Right ventricle myocardium superior (tissue), 1 donor: ENCODE measurements around the gene PGLYRP3. TPM values are rescaled to one million over a fixed set of nuclear protein-coding genes. Genes with fewer than 3 reads are reported as not detected.
"Not testable (repeated sequence)": the region's sequence is repeated elsewhere in the genome, so short reads cannot be mapped to it uniquely, and the experiment has no call there.

Source experiments
- ATAC-seq: fragments of 200-7000 bp; cut with Tn5 transposase; one replicate; pipeline ENCODE4 v1.9.1; 2020; ENCODE audit warnings: mild to moderate bottlenecking; ENCODE audit not compliant: poor library complexity
- DNase-seq: peaks from one replicate; pipeline ENCODE4 v3.0.0-alpha.2; 2020
- intact Hi-C: fragments of 100-400 bp; cut with DNase I; formaldehyde crosslinking; loops from one replicate; pipeline ENCODE4 v1.11.2; 2022
- total RNA-seq: library from RNA; stranded (reverse); fragmentation: NEBNext Ultra II Directional; extraction: Animal tissue kit (Norgen Biotek cat#: 25700); gene quantifications from one replicate; pipeline ENCODE4 v1.2.1, GENCODE V29; 2021
- donor health status: DM: no; HTN: yes; CAD: no; lungs with severe emphysema.

Gene PGLYRP3
- total RNA-seq, 1 donor from 2014 or later, result not detected

DNA sequence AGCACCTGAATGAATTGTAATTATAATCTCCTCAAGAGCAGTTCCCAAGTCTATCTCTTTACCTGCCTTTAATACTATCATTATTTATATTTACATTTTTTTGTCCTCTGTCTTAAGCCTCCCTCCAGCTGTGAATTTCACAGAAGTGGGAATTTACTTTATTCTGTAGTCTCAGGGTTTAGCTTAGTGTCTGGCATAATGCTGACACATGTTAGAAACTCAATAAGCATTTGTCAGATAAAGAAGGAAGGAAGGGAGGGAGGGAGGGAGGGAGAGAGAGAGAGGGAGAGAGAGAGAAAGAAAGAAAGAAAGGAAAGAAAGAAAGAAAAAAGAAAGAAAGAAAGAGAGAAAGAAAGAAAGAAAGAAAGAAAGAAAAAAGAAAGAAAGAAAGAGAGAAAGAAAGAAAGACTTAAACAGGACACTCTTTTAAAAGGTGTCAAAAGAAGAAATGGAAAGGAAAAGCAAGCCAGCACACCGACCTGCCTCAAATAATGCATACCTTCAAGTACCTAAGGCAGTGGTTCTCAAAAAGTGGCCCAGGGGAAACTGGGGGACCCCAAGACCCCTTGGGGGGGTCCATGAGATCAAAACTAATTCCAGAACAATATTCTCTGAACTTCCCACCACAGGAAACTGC is 37.7 kb upstream of the PGLYRP3 start:
- intact Hi-C loops, result no loop called here
- ATAC-seq, result no peak

DNA sequence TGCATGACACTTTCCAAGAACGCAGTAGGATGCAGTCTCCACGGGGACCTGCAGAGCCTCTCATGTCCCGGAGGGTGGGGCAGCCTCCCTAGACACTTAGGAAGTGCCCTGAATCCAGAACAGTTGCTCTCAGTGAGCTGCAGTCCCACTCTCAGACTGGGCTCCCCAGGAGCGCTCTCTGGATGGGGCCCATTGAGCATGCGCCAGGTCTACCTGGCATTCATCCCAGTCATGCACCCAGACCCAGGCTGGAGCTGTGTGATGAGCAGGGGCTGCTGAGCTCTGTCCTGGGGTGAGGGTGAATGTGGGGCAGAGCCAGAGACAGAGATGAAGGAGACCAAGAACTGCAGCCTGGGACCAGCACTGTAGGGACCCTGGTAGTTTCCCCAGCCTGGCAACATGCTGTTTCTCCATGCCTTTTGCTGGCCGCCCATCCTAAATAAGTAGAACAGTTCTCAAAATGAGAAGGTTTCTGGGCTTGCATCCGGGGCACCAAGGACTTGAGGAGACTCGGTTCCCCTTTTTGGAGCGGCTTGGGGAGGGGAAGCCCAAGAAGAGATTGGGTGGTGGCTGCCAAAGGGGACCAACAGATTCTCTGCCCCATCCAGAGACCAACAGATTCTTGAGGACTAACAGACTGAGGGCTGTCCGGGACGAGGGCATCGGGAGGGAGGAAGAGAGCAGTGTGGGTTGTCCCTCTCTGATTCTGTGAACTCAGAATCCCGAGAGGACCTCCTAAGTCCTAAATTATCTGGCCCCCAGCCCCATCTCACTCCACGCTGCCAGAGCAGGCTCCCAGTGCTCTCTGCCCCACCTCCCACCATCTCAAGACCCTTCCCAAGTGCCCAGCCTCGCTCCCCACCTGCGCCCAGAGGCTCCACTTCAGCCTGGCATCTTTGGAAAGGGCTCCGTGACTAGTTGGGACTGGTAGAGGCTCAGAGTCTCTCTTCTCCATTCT is 36.9 kb upstream of the PGLYRP3 start:
- ATAC-seq (no peak), DNase-seq (no peak)
- intact Hi-C loops, result no loop called here

More for the DNA sequence above, 37.7 kb upstream of the PGLYRP3 start:
- no peak for DNase-seq

DNA sequence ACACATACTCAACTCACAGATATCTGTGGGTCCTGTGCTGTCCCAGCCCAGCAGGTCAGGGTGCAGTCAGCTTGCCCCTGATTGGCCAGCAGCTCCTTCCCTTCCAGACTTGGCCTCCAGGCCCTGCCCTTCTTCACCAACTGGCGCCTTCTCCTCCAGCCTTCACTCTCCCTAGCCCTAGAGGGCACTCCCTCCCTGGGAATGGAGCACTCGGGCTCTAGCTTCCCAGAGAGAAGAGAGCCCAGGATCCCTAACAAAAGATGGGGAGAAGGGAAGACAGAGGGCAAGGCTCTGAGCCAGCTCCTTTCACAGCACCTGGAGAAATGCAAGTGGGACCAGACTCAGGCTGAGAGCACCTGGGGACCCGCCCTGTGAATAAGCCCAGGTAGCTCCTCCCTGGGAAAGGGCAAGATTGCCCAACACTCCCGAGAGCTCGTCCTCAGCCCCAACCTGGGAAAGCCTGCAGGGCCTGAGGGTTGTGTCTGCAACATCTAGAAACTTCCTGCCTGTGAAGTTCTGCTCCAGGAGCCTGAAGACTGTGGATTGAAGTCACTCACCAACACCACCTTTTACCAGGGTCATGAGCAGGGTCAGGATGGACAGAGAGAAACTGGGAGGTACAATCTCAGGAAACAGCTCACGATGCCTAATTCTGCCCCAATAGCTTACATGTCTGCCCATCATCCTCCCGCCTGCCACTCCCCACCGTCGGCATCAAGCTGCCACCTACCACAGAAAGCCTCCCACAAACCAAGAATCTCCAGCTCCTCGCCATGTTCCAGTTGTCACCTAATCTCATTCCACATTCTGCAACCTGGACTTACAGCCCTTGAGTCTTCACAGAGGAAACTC is 36.0 kb upstream of the PGLYRP3 start, which contains the start of gene PGLYRP4:
Gene PGLYRP4, minus strand, starts transcription at position 331 of the 852 bp plus-strand sequence. CDS start 909 bp downstream, outside the sequence.
- DNase-seq, result no peak
- no peak for ATAC-seq
- intact Hi-C loops, result no loop called here

DNA sequence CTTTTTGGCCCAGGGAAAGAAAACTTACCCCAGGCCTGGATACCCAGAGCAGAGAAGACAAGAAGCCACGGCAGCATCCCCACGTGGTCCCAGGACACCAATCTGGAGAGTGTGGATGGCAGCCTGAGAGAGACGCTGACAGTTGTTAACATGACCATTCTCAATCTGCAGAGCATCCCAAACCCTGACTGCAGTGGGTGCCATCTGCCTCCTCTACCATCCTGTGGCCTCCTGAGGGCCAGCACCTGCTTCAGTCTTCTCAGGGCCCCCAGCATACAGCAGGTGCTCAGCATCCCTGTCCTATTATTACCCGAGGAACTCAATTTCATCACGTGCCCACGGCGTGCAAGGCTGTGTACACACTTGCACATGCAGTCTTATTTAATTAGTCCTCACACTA is 35.1 kb upstream of the PGLYRP3 start:
- DNase-seq (no peak), ATAC-seq (no peak)
- intact Hi-C loops, result no loop called here

DNA sequence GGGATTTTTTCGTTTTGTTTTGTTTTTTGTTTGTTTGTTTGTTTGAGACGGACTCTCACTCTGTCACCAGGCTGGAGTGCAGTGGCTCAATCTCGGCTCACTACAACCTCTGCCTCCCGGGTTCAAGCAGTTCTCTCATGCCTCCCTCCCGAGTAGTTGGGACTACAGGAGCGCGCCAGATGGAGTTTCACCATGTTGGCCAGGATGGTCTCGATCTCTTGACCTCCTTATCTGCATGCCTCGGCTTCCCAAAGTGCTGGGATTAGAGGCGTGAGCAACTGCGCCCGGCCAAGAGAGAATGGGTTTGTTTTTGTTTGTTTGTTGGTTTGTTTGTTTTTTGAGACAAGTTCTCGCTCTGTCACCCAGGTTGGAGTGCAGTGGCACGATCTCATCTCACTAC is 34.3 kb upstream of the PGLYRP3 start:
- ATAC-seq, intact Hi-C loops, DNase-seq: not testable (repeated sequence)

DNA sequence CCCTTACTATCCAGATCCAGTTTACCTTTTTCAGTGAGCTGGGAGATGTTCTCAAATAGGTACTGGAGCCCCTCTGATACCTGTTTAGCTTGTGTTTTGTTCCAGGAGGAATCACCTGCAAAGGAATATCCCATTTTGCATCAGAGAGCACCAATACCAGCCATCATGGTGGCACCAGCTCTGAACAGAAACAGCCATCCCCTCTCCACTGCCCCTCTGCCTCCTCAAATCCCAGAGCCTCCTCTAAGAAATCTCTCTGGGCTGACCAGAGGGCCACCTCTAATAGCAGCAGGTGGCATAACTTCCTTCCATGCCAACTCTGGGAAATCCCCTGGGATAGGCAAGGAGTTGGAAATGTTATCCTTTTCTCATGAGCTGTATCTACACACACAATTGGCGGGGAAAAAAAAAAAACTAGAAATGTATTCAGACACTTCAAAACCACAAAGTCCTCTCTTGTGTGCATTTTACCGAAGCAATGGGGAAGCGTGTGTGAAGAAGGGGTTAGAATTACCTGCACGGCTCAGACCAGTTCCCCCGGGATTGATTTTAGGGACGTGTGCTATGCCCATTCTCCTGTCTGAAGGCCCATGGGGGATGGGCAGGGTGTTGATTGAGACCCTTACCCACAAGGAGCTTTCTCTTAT is 33.4 kb upstream of the PGLYRP3 start:
- no peak for ATAC-seq
- no peak for DNase-seq
- intact Hi-C loops, result no loop called here

DNA sequence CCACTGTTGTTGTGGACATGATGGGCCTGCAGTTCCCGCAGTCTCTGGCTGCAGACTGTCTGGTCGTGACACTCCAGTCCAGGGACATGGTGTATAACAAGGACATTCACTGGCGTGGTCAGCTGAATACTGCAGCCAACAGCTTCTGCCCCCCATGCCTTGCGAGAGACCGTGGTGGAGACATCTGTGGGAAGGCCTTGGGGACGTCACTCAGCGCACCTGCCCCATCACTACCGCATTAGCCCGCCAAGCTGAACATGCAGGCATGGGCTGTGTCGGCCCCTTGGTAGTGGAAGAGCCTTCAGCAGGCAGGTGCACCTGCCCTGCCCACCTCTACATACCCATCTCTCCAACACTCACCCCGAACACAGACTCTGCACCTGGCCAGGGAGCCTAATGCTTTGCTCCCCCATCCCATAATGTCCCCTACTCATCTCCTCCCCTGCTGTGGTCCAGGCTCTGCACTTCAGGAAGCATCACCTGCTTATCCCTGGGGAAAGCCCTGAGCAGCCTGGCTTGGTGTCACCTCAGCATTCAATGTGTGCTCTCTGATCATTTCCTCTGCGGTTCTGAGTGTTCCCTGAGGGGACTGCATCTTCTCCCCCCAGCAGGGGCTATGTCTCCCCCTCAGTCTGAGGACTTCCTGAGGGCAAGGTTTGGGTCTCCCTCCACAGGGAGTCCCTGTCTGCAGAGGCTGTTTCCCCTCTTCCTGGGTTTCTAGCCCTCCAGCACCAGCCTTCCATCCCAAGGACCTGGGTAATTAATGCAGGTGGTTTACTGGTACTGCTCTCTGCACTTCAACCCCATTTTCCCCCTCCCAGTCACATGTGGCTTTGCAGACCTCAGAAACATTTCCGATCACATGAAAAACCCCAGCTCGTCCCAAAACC is 32.7 kb upstream of the PGLYRP3 start:
- intact Hi-C loops, result no loop called here
- no peak for DNase-seq
- ATAC-seq, result no peak

DNA sequence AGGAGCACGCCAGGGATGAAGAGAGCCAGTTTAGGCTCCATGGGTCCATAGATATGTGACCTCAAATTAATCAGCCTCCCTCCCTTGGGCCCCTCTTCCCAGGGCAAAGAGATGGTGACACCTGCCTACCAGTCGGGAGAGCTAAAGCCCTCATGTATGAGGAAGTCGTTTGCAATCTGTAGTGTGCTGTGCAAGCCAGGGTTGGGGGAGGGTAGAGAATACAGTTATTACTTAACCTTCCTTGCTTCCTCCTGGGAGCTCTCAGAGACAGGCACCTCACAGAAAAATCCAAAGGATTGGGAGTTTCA is 31.9 kb upstream of the PGLYRP3 start:
- intact Hi-C loops, result no loop called here
- ATAC-seq, result peak; percentile 36
- DNase-seq, result no peak

DNA sequence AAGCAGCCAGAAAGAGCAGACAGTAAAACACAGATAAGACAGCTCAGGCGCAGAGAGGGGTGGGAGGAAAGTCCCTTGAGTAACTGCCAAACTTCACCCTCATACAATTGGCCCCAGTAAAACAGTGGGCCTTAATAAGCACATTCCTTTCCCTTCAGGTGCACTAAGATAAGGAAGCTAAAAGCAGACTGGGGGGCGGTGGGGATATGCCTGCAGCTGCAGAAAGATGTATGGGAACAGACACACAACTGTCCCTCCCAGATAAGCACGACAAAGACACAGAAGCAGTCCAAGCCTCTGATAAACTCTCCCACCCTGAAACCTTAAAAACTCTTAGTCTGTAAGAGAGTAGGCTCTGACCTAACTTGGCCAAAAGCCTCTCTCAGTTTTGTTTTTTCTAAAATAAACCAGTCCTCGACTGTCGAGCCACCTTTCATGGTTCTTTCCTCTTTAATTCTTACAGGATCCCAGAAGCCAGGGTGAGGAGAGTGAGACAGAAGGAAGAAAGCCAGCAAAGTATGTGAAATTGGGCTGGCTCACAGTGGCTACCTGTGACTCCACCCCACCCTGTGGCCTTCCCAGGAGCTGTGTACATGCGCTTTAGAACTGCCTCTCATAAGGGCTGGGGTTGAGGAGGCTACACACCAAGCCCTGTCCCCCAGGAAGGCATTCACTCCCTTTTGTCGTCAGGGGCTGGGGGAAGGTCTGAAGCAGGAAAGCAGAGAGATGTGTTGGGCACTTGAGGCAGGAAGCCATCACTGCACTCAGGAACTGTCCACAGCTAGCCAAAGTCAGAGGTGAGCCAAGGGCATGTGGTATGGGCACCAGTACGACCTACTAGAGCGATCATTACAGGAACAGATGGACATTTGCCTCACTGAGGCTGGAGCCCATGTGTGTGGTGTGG is 31.3 kb upstream of the PGLYRP3 start:
- DNase-seq, result no peak
- intact Hi-C loops, result no loop called here
- no peak for ATAC-seq

DNA sequence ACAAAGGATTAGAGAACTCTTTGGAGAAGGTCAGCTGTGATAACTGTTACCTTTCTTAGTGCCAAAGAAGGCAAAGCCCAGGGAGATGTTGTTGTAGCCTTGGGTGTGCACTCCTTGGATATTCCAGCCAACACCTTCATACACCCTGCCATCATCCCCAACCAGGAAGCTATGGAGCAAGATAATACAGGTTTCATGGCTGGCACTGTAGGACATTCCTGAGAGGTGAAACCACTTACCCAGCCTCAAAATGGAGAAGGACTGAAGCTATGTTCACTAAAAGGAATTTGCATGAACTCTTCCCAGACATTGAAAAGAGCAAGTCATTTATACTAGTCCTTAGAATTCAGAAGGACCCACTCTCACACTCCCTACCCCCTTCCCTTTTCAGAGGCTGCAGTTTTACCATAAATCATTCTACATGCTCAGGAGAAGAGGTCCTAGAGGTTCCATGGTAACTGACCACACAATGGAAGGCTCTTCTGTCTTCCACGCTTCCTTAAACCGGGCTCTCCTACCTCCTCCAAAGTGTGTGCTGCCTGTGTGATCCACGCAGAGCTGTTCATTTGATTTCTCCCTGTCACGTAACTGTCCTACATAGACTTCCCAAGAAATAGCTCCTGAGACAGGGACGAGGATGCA is 30.4 kb upstream of the PGLYRP3 start:
- DNase-seq (no peak), ATAC-seq (no peak)
- intact Hi-C loops, result no loop called here

DNA sequence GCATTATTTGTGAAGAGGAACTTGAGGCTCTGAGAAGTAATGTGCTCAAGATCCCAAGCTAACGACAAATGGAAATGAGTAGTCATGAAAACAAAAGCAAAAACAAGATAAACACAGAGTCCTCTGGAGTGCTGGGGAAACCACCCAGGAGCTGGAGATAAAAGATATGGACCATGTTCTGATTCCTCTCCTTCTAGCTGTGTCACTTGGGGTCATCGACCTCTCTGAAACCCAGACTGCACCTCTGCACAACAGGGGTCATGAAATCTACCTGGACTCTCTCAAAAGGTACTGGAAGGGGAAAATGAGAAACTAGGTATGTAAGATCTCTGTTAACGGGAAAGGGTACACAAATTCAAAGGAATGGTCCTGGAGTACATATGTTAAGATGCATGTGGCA is 29.4 kb upstream of the PGLYRP3 start:
- intact Hi-C loops, result no loop called here
- DNase-seq, result no peak
- no peak for ATAC-seq

DNA sequence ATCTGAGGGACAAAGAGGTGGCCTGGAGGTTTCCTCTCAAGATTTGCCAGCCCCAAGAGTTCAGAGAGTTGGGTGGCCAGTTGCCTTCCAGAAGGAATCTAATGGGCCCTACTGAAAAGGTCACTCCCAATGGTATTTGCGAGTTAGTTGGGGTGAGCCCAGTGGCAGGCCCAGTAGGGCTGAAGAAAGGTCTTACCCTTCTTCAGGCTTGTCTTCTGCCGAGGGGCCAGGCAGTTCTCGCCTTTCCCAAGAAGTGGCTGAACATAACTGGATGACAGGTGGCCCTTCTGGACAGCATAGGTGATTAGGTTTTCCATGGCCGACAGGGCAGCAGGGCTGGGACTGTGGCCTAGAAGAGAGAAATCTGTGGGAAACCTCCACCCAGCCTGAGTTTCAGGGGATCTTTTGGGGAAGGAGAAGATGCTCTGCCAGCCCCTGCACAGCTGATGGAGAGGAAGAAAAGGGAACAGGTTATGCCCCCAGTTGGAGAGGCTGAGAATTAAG is 28.7 kb upstream of the PGLYRP3 start:
- intact Hi-C loops, result no loop called here
- DNase-seq (no peak), ATAC-seq (no peak)

DNA sequence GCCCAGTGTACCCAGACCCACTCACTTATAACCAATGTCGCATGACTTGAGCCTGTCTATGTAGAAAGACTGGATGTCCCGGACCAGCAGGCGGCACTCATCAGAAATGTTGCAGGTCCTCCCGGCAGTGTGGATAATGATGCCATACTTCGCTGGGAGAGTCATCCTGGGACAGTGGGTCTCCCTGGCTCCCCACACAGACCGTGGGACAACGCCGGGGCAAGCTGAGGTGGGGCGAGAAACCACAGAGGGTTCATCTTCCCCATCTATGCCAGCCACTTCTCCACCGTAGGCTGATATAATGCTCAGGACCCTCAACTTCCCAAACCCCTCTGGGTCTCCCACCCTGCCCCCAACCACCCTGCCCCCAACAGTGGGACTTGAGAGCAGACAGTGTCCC is 27.6 kb upstream of the PGLYRP3 start:
- no peak for DNase-seq
- ATAC-seq, result no peak
- intact Hi-C loops, result no loop called here

DNA sequence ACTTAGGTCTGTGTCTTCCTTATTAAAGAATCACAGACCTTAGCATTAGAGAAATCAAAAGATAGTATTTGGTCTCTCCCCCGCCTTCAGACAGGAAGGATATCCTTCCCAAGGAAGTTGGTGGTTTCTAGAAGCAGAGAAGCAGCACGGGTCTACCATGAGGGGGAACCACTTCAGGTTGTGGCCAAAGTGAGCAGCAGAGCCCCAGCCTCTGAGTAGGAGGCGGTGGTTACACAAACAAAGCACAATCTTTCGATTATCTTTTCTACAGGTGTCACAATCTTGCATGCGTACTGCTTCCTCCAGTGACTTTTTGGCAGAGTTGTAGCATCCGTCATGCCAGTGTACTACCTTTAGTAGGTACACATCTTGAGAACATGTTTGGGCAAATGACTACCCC is 27.1 kb upstream of the PGLYRP3 start:
- DNase-seq (no peak), ATAC-seq (no peak)
- intact Hi-C loops, result no loop called here

DNA sequence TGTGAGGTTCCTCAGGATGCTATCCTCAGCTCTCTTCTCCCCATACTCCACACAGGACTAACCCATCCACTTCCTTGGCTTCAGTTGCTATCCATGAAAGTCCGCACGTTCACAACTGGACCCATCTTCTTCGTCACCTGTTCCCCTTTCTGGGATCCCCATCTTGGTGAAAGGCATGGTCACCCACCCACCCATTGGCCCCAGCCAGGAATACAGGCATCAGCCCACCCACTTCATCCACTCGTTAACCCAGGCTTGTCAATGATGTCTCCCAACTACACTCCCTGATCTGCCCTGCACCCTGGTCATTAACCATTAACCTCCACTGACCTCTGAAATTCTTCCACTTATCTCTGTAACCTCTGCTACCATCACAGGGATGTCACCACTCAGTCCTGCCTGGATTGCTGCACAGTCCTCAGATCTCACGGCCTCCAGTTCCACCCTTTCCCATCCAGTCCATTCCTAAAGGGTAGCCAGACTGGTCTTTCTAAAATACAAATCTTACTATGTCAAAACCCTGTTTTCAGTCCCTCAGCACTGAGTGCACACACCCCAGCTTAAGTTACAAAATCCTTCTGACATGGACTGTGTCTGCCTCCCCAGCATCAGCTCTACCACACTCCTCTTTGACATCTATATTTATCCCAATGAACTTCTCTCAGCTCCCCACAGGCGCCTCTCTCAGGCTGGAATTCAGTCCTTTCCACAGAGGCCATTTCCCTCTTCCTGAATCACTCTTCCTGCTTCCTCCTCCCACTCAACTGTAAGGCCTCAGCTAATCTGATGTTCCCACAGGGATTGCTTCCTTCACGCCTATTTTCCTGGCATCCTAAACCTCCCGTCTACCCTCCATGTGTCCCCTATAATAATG is 25.5 kb upstream of the PGLYRP3 start:
- intact Hi-C loops, result no loop called here
- no peak for ATAC-seq
- no peak for DNase-seq
